Measurements from ENCODE around the gene SCP2.

SCP2 gene

GRCh38 chr1:53023546-53023945 is 96.5 kb downstream of the SCP2 start:
- DNase-seq (no peak), ATAC-seq (ENCODE audit: insufficient read depth, low read depth) (no peak)
- no peaks in the 10 kb centered on the region for H3K27me3 ChIP-seq (ENCODE audit: insufficient read depth, low read length, poor library complexity)
- H3K9ac ChIP-seq (ENCODE audit: low read depth, low read length) = no peak overlapping the region
- no peak overlapping the region for H3K27ac ChIP-seq (ENCODE audit: low read length)
- no peaks in the 10 kb centered on the region for H3K4me1 ChIP-seq (ENCODE audit: insufficient read depth, low read length)
- H3K4me3 ChIP-seq (ENCODE audit: low read depth in 1 of 2, low read length in 2 of 2) = no peak overlapping the region
- no peak overlapping the region for H3K4me2 ChIP-seq (ENCODE audit: insufficient read depth, low read length)
- H4K20me1 ChIP-seq (ENCODE audit: insufficient read depth, low read length) = peaks cover 3% of the 10 kb centered on the region; the same call in 1 of the 2 replicates
- peaks cover 27% of the 10 kb centered on the region for H3K79me2 ChIP-seq (ENCODE audit: insufficient read depth, low read length)
- no peak for TF ChIP-seq EZH2 (IDR thresholded peaks at IDR 0.05; ENCODE audit: borderline replicate concordance, low read depth, low read length, severe bottlenecking)
- no peak for TF ChIP-seq CTCF (IDR thresholded peaks at IDR 0.05; ENCODE audit: borderline replicate concordance, extremely low read depth, low read length, poor library complexity, severe bottlenecking)
- no peaks in the 10 kb centered on the region for H3K9me3 ChIP-seq (ENCODE audit: insufficient read depth, low read length, severe bottlenecking)
- H3K36me3 ChIP-seq (ENCODE audit: insufficient read depth, low read length) = peaks cover 5% of the 10 kb centered on the region
- no peak overlapping the region for H2AFZ ChIP-seq (ENCODE audit: low read depth, low read length)

- Histone ChIP-seq H3K9me3 (ENCODE audit: insufficient read depth, low read length, severe bottlenecking) (no peaks in the 10 kb centered on the region), H4K20me1 (ENCODE audit: insufficient read depth, low read length) (peaks cover 3% of the 10 kb centered on the region; the same call in 1 of the 2 replicates), H3K9ac (ENCODE audit: low read depth, low read length) (no peak overlapping the region), H3K4me2 (ENCODE audit: insufficient read depth, low read length) (no peak overlapping the region), H3K4me3 (ENCODE audit: low read depth in 1 of 2, low read length in 2 of 2) (no peak overlapping the region), H3K27me3 (ENCODE audit: insufficient read depth, low read length, poor library complexity) (no peaks in the 10 kb centered on the region), H3K4me1 (ENCODE audit: insufficient read depth, low read length) (no peaks in the 10 kb centered on the region), H3K79me2 (ENCODE audit: insufficient read depth, low read length) (peaks cover 27% of the 10 kb centered on the region), H3K36me3 (ENCODE audit: insufficient read depth, low read length) (peaks cover 10% of the 10 kb centered on the region), H2AFZ (ENCODE audit: low read depth, low read length) (no peak overlapping the region), H3K27ac (ENCODE audit: low read length) (no peak overlapping the region)
- peak; percentile 49; the same call in 1 of the 3 replicates for ATAC-seq (ENCODE audit: insufficient read depth, low read depth)
- no peak for DNase-seq
- TF ChIP-seq EZH2 (IDR thresholded peaks at IDR 0.05; ENCODE audit: borderline replicate concordance, low read depth, low read length, severe bottlenecking) = no peak
- TF ChIP-seq CTCF (IDR thresholded peaks at IDR 0.05; ENCODE audit: borderline replicate concordance, extremely low read depth, low read length, poor library complexity, severe bottlenecking) = no peak
These were observed 97.0 kb downstream of the SCP2 start for GRCh38 chr1:53024117-53024516.

- DNase-seq (no peak), ATAC-seq (ENCODE audit: insufficient read depth, low read depth) (no peak)
- H4K20me1 ChIP-seq (ENCODE audit: insufficient read depth, low read length) = peaks cover 3% of the 10 kb centered on the region; the same call in 1 of the 2 replicates
- H3K4me3 ChIP-seq (ENCODE audit: low read depth in 1 of 2, low read length in 2 of 2) = no peak overlapping the region
- peaks cover 27% of the 10 kb centered on the region for H3K79me2 ChIP-seq (ENCODE audit: insufficient read depth, low read length)
- no peaks in the 10 kb centered on the region for H3K27me3 ChIP-seq (ENCODE audit: insufficient read depth, low read length, poor library complexity)
- no peak overlapping the region for H3K4me2 ChIP-seq (ENCODE audit: insufficient read depth, low read length)
- H2AFZ ChIP-seq (ENCODE audit: low read depth, low read length) = no peak overlapping the region
- H3K9me3 ChIP-seq (ENCODE audit: insufficient read depth, low read length, severe bottlenecking) = no peaks in the 10 kb centered on the region
- H3K4me1 ChIP-seq (ENCODE audit: insufficient read depth, low read length) = no peaks in the 10 kb centered on the region
- TF ChIP-seq EZH2 (IDR thresholded peaks at IDR 0.05; ENCODE audit: borderline replicate concordance, low read depth, low read length, severe bottlenecking) (no peak), CTCF (IDR thresholded peaks at IDR 0.05; ENCODE audit: borderline replicate concordance, extremely low read depth, low read length, poor library complexity, severe bottlenecking) (no peak)
- no peak overlapping the region for H3K27ac ChIP-seq (ENCODE audit: low read length)
- H3K9ac ChIP-seq (ENCODE audit: low read depth, low read length) = no peak overlapping the region
- peaks cover 15% of the 10 kb centered on the region for H3K36me3 ChIP-seq (ENCODE audit: insufficient read depth, low read length)
These were observed 98.1 kb downstream of the SCP2 start for GRCh38 chr1:53025034-53025768.

All from DND-41 (cell line).